ENCODE results near the gene ACTL9.

Gene ACTL9

GRCh38 chr19:8663920-8664670, 34.5 kb downstream of the ACTL9 start:
- H3K27ac ChIP-seq: no peak overlapping the region
- H3K4me2 ChIP-seq (ENCODE audit: low read length): no peak overlapping the region
- no peaks in the 10 kb centered on the region for H3K79me2 ChIP-seq
- no peak overlapping the region for H2AFZ ChIP-seq
- H3K4me3 ChIP-seq (ENCODE audit: low read depth, low read length): no peak overlapping the region
- no peaks in the 10 kb centered on the region for H3K27me3 ChIP-seq (ENCODE audit: control insufficient read depth, insufficient read depth, low read length)
- no peaks in the 10 kb centered on the region for H3K4me1 ChIP-seq
- no peak overlapping the region for H3K9ac ChIP-seq
- no peaks in the 10 kb centered on the region for H3K36me3 ChIP-seq (ENCODE audit: control insufficient read depth, insufficient read depth, low read length)
- TF ChIP-seq, protein P1, sequence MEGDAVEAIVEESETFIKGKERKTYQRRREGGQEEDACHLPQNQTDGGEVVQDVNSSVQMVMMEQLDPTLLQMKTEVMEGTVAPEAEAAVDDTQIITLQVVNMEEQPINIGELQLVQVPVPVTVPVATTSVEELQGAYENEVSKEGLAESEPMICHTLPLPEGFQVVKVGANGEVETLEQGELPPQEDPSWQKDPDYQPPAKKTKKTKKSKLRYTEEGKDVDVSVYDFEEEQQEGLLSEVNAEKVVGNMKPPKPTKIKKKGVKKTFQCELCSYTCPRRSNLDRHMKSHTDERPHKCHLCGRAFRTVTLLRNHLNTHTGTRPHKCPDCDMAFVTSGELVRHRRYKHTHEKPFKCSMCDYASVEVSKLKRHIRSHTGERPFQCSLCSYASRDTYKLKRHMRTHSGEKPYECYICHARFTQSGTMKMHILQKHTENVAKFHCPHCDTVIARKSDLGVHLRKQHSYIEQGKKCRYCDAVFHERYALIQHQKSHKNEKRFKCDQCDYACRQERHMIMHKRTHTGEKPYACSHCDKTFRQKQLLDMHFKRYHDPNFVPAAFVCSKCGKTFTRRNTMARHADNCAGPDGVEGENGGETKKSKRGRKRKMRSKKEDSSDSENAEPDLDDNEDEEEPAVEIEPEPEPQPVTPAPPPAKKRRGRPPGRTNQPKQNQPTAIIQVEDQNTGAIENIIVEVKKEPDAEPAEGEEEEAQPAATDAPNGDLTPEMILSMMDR (IDR thresholded peaks at IDR 0.05): no peak
- H3K9me3 ChIP-seq (ENCODE audit: control insufficient read depth, low read length): no peaks in the 10 kb centered on the region

DNA sequence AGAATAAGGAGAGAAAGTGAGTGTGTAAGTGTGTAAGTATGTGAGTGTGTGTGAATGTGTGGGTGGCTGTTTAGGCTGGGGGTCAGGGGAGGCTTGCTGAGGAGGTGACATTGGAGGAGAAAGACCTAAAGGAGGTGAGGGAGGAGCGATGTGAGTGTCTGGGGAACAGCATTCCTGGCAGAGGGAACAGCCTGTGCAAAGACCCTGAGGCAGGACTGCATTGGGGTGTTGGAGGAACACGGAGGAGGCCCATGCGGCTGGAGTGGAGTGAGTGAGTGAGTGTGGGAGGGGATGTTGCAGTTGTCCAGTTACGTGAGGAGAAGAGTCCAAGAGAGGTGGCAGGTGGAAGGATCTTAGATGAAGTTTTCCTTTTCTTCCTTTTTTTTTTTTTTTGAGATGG, 36.3 kb downstream of the ACTL9 start:
- no peak overlapping the region for H3K9ac ChIP-seq
- no peaks in the 10 kb centered on the region for H3K36me3 ChIP-seq (ENCODE audit: control insufficient read depth, insufficient read depth, low read length)
- H3K4me2 ChIP-seq (ENCODE audit: low read length): no peak overlapping the region
- H3K27ac ChIP-seq: no peak overlapping the region
- no peaks in the 10 kb centered on the region for H3K27me3 ChIP-seq (ENCODE audit: control insufficient read depth, insufficient read depth, low read length)
- no peak overlapping the region for H3K4me3 ChIP-seq (ENCODE audit: low read depth, low read length)
- no peak overlapping the region for H2AFZ ChIP-seq
- no peaks in the 10 kb centered on the region for H3K79me2 ChIP-seq
- no peaks in the 10 kb centered on the region for H3K9me3 ChIP-seq (ENCODE audit: control insufficient read depth, low read length)
- no peaks in the 10 kb centered on the region for H3K4me1 ChIP-seq
- TF ChIP-seq, protein P1 (IDR thresholded peaks at IDR 0.05): no peak

DNA sequence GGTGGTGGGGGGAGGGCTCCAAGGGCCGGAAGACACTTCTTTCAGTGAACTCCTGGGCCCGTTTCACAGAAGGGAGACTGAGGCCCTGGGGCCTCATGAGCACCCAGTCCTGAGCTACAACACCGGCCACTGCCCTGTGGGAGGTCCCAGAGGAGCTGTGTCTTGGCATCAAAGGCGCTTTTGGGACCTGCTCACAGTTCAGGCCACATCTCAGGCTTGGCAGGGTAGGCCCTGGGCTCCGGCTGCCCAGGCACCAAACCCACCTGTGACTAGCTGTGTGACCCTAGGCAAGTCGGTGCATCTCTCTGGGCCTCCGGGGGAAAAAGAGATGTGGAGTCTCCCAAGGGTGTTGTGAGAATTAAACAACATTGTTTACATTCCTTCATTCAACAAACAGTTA, 38.7 kb downstream of the ACTL9 start:
- TF ChIP-seq, protein P1 (IDR thresholded peaks at IDR 0.05): no peak
- no peaks in the 10 kb centered on the region for H3K27me3 ChIP-seq (ENCODE audit: control insufficient read depth, insufficient read depth, low read length)
- H3K79me2 ChIP-seq: no peaks in the 10 kb centered on the region
- no peaks in the 10 kb centered on the region for H3K9me3 ChIP-seq (ENCODE audit: control insufficient read depth, low read length)
- H3K27ac ChIP-seq: no peak overlapping the region
- H3K4me2 ChIP-seq (ENCODE audit: low read length): no peak overlapping the region
- no peak overlapping the region for H3K4me3 ChIP-seq (ENCODE audit: low read depth, low read length)
- H3K36me3 ChIP-seq (ENCODE audit: control insufficient read depth, insufficient read depth, low read length): no peaks in the 10 kb centered on the region
- H2AFZ ChIP-seq: no peak overlapping the region
- H3K4me1 ChIP-seq: no peaks in the 10 kb centered on the region
- H3K9ac ChIP-seq: no peak overlapping the region

DNA sequence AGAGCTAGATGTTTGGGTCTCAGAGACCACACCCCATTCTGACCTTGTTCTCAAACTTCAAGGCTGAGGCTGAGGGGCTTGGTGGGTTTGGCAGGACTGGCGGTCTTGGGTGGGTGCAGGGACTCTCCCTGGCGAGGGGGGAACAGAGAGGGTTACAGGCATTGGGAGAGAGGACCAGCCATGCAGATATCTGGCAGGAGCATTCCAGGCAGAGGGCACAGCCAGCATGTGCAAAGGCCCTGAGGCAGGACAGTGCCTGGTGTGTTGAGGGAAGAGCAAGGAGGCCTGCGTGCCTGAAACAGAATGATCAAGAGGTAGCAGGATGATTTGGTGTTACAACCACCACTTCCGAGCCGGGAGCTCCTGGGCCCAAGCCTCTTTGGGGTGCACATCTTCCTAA, 40.7 kb downstream of the ACTL9 start:
- Histone ChIP-seq H3K4me1 (no peaks in the 10 kb centered on the region), H2AFZ (no peak overlapping the region), H3K9ac (no peak overlapping the region), H3K36me3 (ENCODE audit: control insufficient read depth, insufficient read depth, low read length) (no peaks in the 10 kb centered on the region), H3K79me2 (no peaks in the 10 kb centered on the region), H3K27ac (no peak overlapping the region), H3K27me3 (ENCODE audit: control insufficient read depth, insufficient read depth, low read length) (no peaks in the 10 kb centered on the region), H3K9me3 (ENCODE audit: control insufficient read depth, low read length) (no peaks in the 10 kb centered on the region), H3K4me3 (ENCODE audit: low read depth, low read length) (no peak overlapping the region), H3K4me2 (ENCODE audit: low read length) (no peak overlapping the region)
- TF ChIP-seq, protein P1 (IDR thresholded peaks at IDR 0.05): no peak

- no peaks in the 10 kb centered on the region for H3K4me1 ChIP-seq
- no peak overlapping the region for H3K4me3 ChIP-seq (ENCODE audit: low read depth, low read length)
- H3K9me3 ChIP-seq (ENCODE audit: control insufficient read depth, low read length): no peaks in the 10 kb centered on the region
- H3K27me3 ChIP-seq (ENCODE audit: control insufficient read depth, insufficient read depth, low read length): no peaks in the 10 kb centered on the region
- no peak overlapping the region for H3K4me2 ChIP-seq (ENCODE audit: low read length)
- H3K36me3 ChIP-seq (ENCODE audit: control insufficient read depth, insufficient read depth, low read length): no peaks in the 10 kb centered on the region
- H2AFZ ChIP-seq: no peak overlapping the region
- H3K9ac ChIP-seq: no peak overlapping the region
- no peak overlapping the region for H3K27ac ChIP-seq
- TF ChIP-seq, protein P1 (IDR thresholded peaks at IDR 0.05): no peak
- no peaks in the 10 kb centered on the region for H3K79me2 ChIP-seq
Observed at GRCh38 chr19:8655340-8655709, 43.3 kb downstream of the ACTL9 start.
